ENCODE results near the gene IER2.

The IER2 gene

DNA sequence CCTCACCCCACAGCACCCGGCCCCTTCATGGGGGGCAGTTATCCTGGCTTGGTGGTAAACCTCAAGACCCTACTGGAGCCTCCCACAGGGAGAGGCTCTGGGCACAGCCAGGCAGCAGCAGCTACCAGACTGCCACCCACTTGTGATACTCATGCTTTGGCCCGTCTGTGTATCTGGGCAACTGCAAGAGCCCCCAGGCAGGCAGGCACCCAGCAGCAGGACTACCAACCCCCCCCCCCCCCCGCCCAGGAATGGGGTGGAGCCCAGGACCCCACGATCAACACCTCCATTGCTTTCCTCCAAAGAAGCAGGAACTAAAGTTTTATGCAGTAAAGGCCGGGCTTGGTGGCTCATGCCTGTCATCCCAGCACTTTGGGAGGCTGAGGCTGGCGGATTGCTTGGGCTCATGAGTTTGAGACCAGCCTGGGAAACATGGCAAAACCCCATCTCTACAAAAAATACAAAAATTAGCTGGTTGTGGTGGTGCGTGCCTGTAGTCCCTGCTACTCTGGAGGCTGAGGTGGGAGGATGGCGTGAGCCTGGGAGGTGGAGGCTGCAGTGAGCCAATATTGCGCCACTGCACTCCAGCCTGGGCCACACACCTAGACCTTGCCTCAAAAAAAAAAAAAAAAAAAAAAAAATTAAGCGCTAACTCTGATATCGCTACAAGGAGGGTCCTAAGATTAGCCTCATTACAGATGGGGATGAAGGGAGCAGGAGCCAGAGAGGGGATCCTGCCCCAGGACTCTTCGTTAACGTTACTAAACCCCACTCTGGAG is 46.4 kb upstream of the IER2 start:
- TF ChIP-seq, protein P1, sequence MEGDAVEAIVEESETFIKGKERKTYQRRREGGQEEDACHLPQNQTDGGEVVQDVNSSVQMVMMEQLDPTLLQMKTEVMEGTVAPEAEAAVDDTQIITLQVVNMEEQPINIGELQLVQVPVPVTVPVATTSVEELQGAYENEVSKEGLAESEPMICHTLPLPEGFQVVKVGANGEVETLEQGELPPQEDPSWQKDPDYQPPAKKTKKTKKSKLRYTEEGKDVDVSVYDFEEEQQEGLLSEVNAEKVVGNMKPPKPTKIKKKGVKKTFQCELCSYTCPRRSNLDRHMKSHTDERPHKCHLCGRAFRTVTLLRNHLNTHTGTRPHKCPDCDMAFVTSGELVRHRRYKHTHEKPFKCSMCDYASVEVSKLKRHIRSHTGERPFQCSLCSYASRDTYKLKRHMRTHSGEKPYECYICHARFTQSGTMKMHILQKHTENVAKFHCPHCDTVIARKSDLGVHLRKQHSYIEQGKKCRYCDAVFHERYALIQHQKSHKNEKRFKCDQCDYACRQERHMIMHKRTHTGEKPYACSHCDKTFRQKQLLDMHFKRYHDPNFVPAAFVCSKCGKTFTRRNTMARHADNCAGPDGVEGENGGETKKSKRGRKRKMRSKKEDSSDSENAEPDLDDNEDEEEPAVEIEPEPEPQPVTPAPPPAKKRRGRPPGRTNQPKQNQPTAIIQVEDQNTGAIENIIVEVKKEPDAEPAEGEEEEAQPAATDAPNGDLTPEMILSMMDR (IDR thresholded peaks at IDR 0.05; ENCODE audit: control insufficient read depth, insufficient read depth, low read depth, low read length, missing control alignments), result no peak
- no peak for DNase-seq (ENCODE audit: low read depth)
- no peak overlapping the region for H3K4me3 ChIP-seq (ENCODE audit: control insufficient read depth, low read depth, low read length)

DNA sequence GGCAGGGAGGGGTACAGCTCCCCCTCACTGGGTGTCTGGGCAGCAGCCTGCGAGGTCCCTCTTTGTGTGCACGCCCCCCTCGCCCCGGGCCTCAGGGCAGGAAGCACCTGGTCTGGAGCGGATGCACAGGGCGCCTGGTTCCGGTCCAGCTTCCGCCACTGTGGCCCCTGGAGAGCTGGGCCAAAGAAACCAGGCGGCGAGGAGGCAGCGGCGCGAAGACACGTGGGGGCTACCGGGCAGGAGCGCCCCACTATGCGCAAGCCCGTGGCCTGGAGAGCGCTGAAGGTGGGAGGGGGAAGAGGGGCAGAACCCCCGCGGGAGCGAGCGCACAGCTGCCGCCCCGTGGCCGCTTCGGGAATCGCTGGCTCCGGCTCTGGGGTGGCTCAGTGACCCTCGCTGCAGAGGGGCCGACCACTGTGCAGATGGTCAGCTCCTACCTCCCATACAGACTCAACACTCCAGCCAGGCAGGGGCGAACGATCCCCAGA is 45.8 kb upstream of the IER2 start:
- TF ChIP-seq, protein P1 (IDR thresholded peaks at IDR 0.05; ENCODE audit: control insufficient read depth, insufficient read depth, low read depth, low read length, missing control alignments), result peak; percentile 75
- H3K4me3 ChIP-seq (ENCODE audit: control insufficient read depth, low read depth, low read length), result no peak overlapping the region
- no peak for DNase-seq (ENCODE audit: low read depth)

DNA sequence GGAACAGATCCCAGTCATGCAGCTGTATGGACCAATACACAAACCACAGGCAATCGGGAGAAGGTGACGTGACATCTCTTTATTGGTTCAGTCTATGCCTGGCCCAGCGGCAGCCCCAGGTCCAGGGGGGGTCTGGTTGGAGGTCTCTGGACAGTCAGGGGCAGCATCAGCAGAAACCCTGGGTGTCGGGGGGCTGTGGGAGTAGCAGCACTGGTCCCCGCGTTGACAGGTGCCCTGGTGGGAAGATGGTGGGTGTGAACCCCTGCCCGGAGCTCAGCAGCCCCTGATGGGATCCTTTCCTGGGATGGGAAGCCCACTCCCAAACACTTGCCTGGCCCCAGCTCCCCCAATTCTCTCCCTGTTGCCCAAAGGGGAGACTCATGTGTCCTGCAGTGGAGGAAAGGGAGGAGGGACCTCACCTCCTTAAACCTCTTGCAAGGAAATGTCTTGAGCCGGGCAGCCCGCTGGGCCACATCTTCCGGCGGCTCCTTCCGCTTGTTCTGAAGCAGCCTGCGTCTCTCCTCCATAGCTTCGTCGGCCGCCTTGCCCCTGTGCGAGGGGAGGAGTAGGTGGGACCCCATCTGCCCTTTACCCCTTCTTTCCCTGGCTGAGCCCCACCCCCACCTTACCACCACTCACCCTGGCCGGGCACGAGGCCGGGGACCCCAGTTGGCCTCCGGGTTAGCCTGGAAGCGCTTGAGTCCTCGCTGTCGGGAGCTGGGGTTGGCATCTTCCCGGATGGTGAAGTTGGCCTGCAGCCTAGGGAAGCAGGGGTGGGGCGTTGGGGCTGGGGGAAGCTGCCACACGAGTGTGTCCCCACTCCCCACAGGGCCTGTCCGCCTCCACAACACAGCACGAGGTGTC is 45.1 kb upstream of the IER2 start:
- H3K4me3 ChIP-seq (ENCODE audit: control insufficient read depth, low read depth, low read length), result no peak overlapping the region
- TF ChIP-seq, protein P1 (IDR thresholded peaks at IDR 0.05; ENCODE audit: control insufficient read depth, insufficient read depth, low read depth, low read length, missing control alignments), result no peak
- no peak for DNase-seq (ENCODE audit: low read depth)

DNA sequence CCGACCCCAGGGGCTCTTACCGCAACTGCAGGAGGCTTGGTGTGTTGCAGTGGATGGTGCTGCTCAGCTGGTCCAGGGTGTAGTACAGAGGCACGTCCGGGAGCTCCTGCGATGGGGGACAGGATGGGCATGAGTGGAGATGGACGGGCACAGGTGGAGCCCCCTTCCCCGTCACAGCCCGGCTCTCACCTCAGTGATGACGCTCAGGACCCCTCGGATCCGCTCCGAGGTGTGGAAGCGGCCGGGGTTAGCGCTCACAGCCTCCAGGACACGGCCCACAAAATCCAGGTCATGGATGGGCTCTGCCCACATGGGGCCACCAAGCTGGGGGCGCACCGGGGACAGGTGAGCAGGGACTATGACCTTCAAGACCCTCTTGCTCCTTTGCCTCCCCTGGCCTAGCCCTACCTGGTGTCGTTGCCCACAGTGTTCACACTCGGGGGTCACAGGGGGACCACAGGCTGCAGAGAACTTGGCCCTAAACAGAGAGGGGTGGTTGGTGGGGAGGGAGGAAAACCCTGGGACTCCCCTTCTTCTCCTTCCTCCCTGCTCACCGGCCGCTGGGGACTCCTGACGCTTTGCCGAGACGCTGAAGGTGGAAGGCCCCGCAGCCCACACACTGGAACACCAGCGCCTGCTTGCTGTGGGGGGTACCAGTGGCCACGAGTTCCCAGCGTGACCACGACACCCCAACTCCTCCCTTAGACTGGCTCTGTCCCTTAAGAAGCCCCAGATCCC is 40.7 kb upstream of the IER2 start:
- TF ChIP-seq, protein P1 (IDR thresholded peaks at IDR 0.05; ENCODE audit: control insufficient read depth, insufficient read depth, low read depth, low read length, missing control alignments), result no peak
- no peak for DNase-seq (ENCODE audit: low read depth)

DNA sequence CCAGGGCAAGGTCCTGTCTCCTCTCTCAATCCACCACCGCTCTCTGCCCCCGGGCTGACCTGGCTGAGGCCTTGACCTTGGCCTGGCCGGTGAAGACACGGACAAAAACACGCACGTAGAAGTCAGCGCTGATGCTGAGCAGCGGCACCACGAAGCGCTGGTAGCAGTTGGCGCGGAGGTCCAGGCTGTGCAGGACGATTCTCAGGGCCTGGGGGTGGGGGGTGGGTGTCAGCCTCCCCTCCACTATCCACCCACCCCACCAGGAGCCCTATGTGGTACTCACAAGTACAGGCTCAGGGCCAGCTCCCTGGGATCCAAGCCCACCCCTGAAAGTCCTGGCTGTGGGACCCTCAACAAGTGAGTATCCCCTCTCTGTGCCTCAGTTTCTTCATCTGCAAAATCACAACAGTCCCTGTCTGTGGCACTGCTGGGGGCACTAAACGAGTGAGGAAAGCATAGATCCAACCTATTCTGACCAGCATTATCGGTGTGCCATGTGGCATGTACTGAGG is 40.1 kb upstream of the IER2 start:
- DNase-seq (ENCODE audit: low read depth), result no peak
- no peak overlapping the region for H3K4me3 ChIP-seq (ENCODE audit: control insufficient read depth, low read depth, low read length)
- TF ChIP-seq, protein P1 (IDR thresholded peaks at IDR 0.05; ENCODE audit: control insufficient read depth, insufficient read depth, low read depth, low read length, missing control alignments), result no peak

More for the DNA sequence above, 40.7 kb upstream of the IER2 start:
- H3K4me3 ChIP-seq (ENCODE audit: control insufficient read depth, low read depth, low read length), result no peak overlapping the region

DNA sequence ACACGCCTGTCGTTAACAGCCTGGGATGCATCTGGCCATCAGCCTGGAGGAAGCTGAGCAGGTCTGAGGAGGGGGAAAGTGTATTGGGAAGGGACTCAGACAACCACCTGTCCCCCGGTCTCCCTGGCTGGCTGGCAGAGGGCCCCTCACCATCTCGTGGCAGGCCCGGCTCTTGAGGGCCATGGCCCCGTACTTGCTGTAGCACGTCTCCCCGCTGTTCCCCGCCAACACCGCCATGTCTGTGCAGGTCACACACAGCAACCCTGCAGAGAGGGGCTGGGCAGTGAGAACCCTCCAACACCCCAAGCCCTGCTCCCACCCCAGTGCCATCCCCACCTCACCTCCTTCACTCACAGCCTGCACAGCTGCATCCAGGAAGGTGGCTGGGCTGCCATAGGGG is 37.7 kb upstream of the IER2 start:
- TF ChIP-seq, protein P1 (IDR thresholded peaks at IDR 0.05; ENCODE audit: control insufficient read depth, insufficient read depth, low read depth, low read length, missing control alignments), result no peak
- DNase-seq (ENCODE audit: low read depth), result no peak
- no peak overlapping the region for H3K4me3 ChIP-seq (ENCODE audit: control insufficient read depth, low read depth, low read length)
